Measurements from ENCODE around the gene EFNA2. TPM values are rescaled to one million over a fixed set of nuclear protein-coding genes. Genes with fewer than 3 reads are reported as not detected.
A peak's percentile ranks its signal among the peaks of the same experiment; 100 is the strongest.

Gene EFNA2
- polyA plus RNA-seq, 1 of the 3 experiments (the other 2 are of a cell fraction) = 1.1 TPM

DNA sequence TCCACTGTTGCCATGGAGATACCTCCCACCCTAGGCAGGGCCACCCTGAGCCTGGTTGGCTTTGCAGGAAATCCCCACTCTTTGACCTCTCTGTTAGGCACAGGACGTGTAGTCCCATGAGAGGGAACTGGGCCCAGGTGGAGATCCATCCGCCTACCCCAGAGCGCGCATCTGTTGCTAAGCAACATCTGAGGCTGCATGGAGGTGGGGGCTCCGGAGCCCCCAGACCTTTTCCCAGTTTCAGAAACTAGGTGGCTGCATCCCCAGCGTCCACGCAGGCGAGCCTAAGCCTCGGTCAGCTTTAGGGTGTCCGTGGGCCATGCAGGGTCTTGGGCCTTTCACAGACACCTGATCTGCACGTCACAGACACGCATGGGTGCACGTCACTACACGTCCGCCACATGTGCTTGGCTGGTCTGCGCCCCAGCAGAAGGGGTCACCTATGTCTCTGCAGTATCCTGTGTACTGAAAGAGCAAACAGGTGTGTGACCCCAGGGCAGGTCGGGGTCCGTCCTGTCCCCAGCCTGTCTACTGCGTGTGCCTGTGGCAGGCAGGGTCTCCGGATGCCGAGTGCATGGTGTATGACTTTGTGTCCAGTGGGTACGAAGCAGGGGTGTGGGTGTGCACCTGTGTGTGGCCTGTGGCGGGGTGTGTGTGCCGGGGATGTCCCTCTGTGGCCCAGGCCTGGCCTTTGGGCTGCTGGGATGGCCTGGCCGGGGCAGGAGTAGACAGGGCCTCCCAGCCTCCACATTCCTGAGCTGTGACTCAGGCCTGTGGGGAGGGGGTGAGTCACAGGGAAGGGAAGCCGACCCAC is 20.7 kb upstream of the EFNA2 start:
- H3K36me3 ChIP-seq (replicated peaks in 1 of 2; ENCODE audit: control insufficient read depth in 1 of 2, insufficient read depth in 2 of 2, low read length in 1 of 2) = peaks cover 0 to 1% of the 10 kb centered on the region in 2 experiments
- H3K9me2 ChIP-seq = no peaks in the 10 kb centered on the region
- TF ChIP-seq EP300 (IDR thresholded peaks at IDR 0.05; ENCODE audit: borderline replicate concordance in 1 of 2, low read depth in 1 of 2, low read length in 1 of 2) = peak in 1 of 2 experiments; percentile 39; a peak in 1 of 4 replicates
- TF ChIP-seq ELF1 (IDR thresholded peaks at IDR 0.05) = no peak
- no peak for TF ChIP-seq FOXJ3 (CRISPR knock-in tag; IDR thresholded peaks at IDR 0.05)
- TF ChIP-seq FOSL2 (IDR thresholded peaks at IDR 0.05; ENCODE audit: borderline replicate concordance, low read depth) = peak; percentile 97
- peak; percentile 72; the same call in 1 of the 2 replicates for TF ChIP-seq TCF12 (IDR thresholded peaks at IDR 0.05)
- TF ChIP-seq JUND (IDR thresholded peaks at IDR 0.05) = peak; percentile 95
- no peak for TF ChIP-seq TAF1 (IDR thresholded peaks at IDR 0.05; ENCODE audit: borderline replicate concordance, low read depth, low read length)
- peak; percentile 73; the same call in 1 of the 2 replicates for TF ChIP-seq RXRA (IDR thresholded peaks at IDR 0.05; ENCODE audit: borderline replicate concordance, low read depth)
- TF ChIP-seq, protein P1, sequence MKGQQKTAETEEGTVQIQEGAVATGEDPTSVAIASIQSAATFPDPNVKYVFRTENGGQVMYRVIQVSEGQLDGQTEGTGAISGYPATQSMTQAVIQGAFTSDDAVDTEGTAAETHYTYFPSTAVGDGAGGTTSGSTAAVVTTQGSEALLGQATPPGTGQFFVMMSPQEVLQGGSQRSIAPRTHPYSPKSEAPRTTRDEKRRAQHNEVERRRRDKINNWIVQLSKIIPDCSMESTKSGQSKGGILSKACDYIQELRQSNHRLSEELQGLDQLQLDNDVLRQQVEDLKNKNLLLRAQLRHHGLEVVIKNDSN (IDR thresholded peaks at IDR 0.05; ENCODE audit: borderline replicate concordance, low read depth) = no peak
- no peak for TF ChIP-seq GABPA (IDR thresholded peaks at IDR 0.05; ENCODE audit: low read depth)
- TF ChIP-seq, protein P2, sequence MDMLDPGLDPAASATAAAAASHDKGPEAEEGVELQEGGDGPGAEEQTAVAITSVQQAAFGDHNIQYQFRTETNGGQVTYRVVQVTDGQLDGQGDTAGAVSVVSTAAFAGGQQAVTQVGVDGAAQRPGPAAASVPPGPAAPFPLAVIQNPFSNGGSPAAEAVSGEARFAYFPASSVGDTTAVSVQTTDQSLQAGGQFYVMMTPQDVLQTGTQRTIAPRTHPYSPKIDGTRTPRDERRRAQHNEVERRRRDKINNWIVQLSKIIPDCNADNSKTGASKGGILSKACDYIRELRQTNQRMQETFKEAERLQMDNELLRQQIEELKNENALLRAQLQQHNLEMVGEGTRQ (IDR thresholded peaks at IDR 0.05; ENCODE audit: borderline replicate concordance, low read depth, low read length) = no peak
- peak; percentile 79 for TF ChIP-seq TEAD4 (IDR thresholded peaks at IDR 0.05; ENCODE audit: borderline replicate concordance, insufficient read depth)
- no peak for TF ChIP-seq NRF1 (IDR thresholded peaks at IDR 0.05; ENCODE audit: low read depth, low read length)
- TF ChIP-seq, protein P3, sequence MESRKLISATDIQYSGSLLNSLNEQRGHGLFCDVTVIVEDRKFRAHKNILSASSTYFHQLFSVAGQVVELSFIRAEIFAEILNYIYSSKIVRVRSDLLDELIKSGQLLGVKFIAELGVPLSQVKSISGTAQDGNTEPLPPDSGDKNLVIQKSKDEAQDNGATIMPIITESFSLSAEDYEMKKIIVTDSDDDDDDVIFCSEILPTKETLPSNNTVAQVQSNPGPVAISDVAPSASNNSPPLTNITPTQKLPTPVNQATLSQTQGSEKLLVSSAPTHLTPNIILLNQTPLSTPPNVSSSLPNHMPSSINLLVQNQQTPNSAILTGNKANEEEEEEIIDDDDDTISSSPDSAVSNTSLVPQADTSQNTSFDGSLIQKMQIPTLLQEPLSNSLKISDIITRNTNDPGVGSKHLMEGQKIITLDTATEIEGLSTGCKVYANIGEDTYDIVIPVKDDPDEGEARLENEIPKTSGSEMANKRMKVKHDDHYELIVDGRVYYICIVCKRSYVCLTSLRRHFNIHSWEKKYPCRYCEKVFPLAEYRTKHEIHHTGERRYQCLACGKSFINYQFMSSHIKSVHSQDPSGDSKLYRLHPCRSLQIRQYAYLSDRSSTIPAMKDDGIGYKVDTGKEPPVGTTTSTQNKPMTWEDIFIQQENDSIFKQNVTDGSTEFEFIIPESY (IDR thresholded peaks at IDR 0.05; ENCODE audit: borderline replicate concordance, low read depth) = no peak
- H4K20me1 ChIP-seq (ENCODE audit: insufficient read depth) = peaks cover 5% of the 10 kb centered on the region
- 53% methylated on average over 15 of the region's 26 CpGs for WGBS (ENCODE audit: low lambda C conversion rate)
- H3K9ac ChIP-seq = peak overlapping the region; percentile 48; the same call in 1 of the 2 replicates
- H3K27me3 ChIP-seq (ENCODE audit: insufficient read depth) = no peaks in the 10 kb centered on the region
- POLR2A ChIA-PET = interaction anchor here (1.1 to 2.1 kb wide), 2 partner anchors 21 kb away, joined by 3 to 32 read pairs; no protein-coding TSS in a partner anchor
- H2AFZ ChIP-seq (ENCODE audit: low read depth) = no peak overlapping the region
- CTCF ChIA-PET = interaction anchor here (1.4 to 18.6 kb wide), 5 partner anchors 10 to 344 kb away, joined by 3 to 594 read pairs (median 22); partner anchors contain the start of genes ATP5F1D and MIDN
- no peak for DNase-seq
- H3K4me1 ChIP-seq (ENCODE audit: control insufficient read depth in 1 of 2, insufficient read depth in 2 of 2, low read depth in 1 of 2, low read length in 1 of 2) = peaks cover 46 to 62% of the 10 kb centered on the region in 2 experiments; a peak in 3 of 4 replicates
- peak overlapping the region; percentile 78 to 87 for H3K27ac ChIP-seq (ENCODE audit: low read depth in 2 of 2, low read length in 1 of 2)
- H3K9me3 ChIP-seq = no peaks in the 10 kb centered on the region
- peaks cover 22% of the 10 kb centered on the region for H3F3A ChIP-seq (replicated peaks; ENCODE audit: insufficient read depth)
- H3K4me2 ChIP-seq = peak overlapping the region; percentile 67; the same call in 1 of the 2 replicates
- H3K79me2 ChIP-seq (ENCODE audit: insufficient read depth) = peaks cover 24% of the 10 kb centered on the region
- H3K4me3 ChIP-seq (ENCODE audit: low read depth in 2 of 2, low read length in 1 of 2) = no peak overlapping the region

Measured in SK-N-SH (cell line).